K562 (cell line): ENCODE results near the gene PLEKHN1. TPM values are rescaled to one million over a fixed set of nuclear protein-coding genes. Genes with fewer than 3 reads are reported as not detected.

Experiments used
- HNRNPK ChIP-seq: fragments of 200-400 bp; formaldehyde crosslinking; IDR thresholded peaks from one replicate; pipeline ENCODE4 v1.6.1; 2018; ENCODE audit warnings: mild to moderate bottlenecking, low read depth, low read length; ENCODE audit not compliant: poor library complexity, severe bottlenecking
- HNRNPLL ChIP-seq: fragments of 200-400 bp; formaldehyde crosslinking; IDR thresholded peaks from 2 replicates; pipeline ENCODE4 v1.6.1; 2017; ENCODE audit warnings: low read length, low read depth, mild to moderate bottlenecking; ENCODE audit not compliant: poor library complexity, severe bottlenecking
- IFI16 ChIP-seq: fragments of 250-450 bp; sonication (Bioruptor Pico); IDR thresholded peaks from 2 replicates; pipeline ENCODE4 v2.1.2; 2022; ENCODE audit warnings: mild to moderate bottlenecking, inconsistent platforms
- SIN3A ChIP-seq, 2 experiments: fragments of 150-350 bp in 1 of 2; IDR thresholded peaks; 2 replicates each; pipeline ENCODE4 v1.6.1; 2011 to 2016; ENCODE audit warnings: borderline replicate concordance in 2 of 2, low read depth in 2 of 2, low read length in 2 of 2, mild to moderate bottlenecking in 2 of 2, moderate library complexity in 2 of 2; ENCODE audit not compliant: control insufficient read depth in 1 of 2
- ZBED1 ChIP-seq: IDR thresholded peaks from 2 replicates; pipeline ENCODE4 v1.6.1; 2014
- ZNF224 ChIP-seq: sonication (generic); formaldehyde crosslinking; IDR thresholded peaks from 2 replicates; pipeline ENCODE4 v1.8.0; 2022; ENCODE audit warnings: mild to moderate bottlenecking, missing genetic modification reagents
- polyA plus RNA-seq, 8 experiments: library from polyadenylated mRNA; depleted of rRNA in 4 of 8; stranded (reverse) in 5 of 8; unstranded in 3 of 8; fragments of >200 nt; fragmentation: Nextera tagmentation in 2 of 8; fragmentation: Illumina TruSeq in 1 of 8; extraction: Ambion mirVana in 2 of 8; extraction: Trizol in 1 of 8; gene quantifications; 2 replicates each; pipeline versions ENCODE4 v1.2.1 to v1.2.3, GENCODE V29; 2011 to 2014; ENCODE audit warnings: inconsistent platforms in 1 of 8, missing spikeins in 1 of 8
- total RNA-seq, 7 experiments: library from RNA; depleted of rRNA in 6 of 7; stranded (reverse); fragments of >200 nt in 6 of 7; fragmentation: Illumina TruSeq in 2 of 7; extraction: Trizol in 2 of 7; gene quantifications; 2 replicates each; pipeline versions ENCODE4 v1.2.1 to v1.2.3, GENCODE V29; 2011 to 2021; ENCODE audit warnings: low replicate concordance in 1 of 7
- TF ChIP-seq, protein P1 (sequence below), 2 experiments: IDR thresholded peaks; 2 replicates each; pipeline ENCODE4 v1.6.1; 2012; ENCODE audit warnings: improper control_type of control experiment in 2 of 2, low read depth in 2 of 2, low read length in 2 of 2, borderline replicate concordance in 1 of 2
- TF ChIP-seq, protein P2 (sequence below): fragments of 450-650 bp; IDR thresholded peaks from 2 replicates; pipeline ENCODE4 v1.6.1; 2017; ENCODE audit warnings: antibody characterized with exemption
- TF ChIP-seq, protein P3 (sequence below), 2 experiments: fragments of 450-650 bp in 1 of 2; IDR thresholded peaks; 2 replicates each; pipeline ENCODE4 v1.6.1; 2011 to 2017; ENCODE audit warnings: low read depth in 2 of 2, antibody characterized with exemption in 1 of 2, borderline replicate concordance in 1 of 2, low read length in 1 of 2, mild to moderate bottlenecking in 1 of 2, mixed read lengths in 1 of 2; ENCODE audit not compliant: control insufficient read depth in 1 of 2
- TF ChIP-seq, protein P4 (sequence below): IDR thresholded peaks from 3 replicates; pipeline ENCODE4 v1.6.1; 2011; ENCODE audit warnings: borderline replicate concordance, mild to moderate bottlenecking; ENCODE audit not compliant: insufficient read length, insufficient read depth
- TF ChIP-seq, protein P5 (sequence below): fragments of 250-450 bp; sonication (Bioruptor Pico); IDR thresholded peaks from 2 replicates; pipeline ENCODE4 v1.6.1; 2021; ENCODE audit warnings: mild to moderate bottlenecking
- TF ChIP-seq, protein P6 (sequence below): sonication (generic); formaldehyde crosslinking; IDR thresholded peaks from 2 replicates; pipeline ENCODE4 v1.8.1; 2023; ENCODE audit warnings: mild to moderate bottlenecking, missing genetic modification reagents

Gene PLEKHN1
- total and polyA plus RNA-seq, 9 of the 15 experiments (the other 6 are each of a cell fraction or from before 2014, with no cell fraction given) = 0.07 to 1.5 (median 0.13) TPM; not detected in 2

DNA sequence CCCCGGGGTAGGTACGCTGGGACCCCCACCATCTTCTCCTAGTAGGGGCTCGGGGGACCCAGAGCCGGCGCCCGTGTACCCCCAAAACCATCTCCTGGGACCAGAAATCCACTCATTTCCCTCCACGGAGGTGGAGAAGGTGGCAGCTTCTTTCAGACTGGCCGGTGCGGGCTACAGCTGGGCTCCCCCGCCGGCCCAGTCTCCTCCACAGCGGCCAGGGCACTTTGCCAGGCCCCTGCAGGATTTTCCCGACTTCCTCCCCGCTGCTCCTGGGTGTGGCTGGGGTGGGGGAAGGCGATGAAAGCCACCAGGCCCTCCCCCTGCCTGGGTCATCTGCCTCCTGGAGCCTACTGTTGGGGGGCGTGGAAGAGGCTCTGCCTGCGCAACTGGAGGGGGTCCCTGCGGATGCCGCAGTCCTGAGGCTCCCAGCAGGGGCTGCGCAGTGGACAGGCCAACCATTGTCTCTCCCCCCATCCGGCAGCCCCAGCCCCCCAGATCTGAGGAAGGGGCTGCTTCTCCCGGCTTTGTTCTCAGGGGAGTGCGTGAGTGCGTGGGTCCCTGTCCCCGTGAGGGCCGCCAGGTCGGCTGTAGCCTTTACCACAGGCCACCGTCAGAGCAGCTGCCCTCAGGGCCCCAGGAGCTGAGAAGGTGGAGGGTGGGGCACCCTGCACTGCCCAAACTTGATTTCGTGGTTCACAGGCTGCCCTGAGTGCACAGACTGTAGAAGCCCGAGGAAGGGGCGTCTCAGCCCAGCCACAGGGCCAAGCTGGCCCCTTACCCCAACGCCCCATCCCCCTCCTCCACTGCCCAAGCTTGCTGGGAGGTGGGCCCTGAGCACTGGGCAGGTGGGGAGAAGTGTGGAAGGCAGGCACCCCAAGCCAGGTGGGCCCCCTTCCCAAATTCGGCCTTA is 55.0 kb downstream of the PLEKHN1 start (continued):
- TF ChIP-seq, protein P1, sequence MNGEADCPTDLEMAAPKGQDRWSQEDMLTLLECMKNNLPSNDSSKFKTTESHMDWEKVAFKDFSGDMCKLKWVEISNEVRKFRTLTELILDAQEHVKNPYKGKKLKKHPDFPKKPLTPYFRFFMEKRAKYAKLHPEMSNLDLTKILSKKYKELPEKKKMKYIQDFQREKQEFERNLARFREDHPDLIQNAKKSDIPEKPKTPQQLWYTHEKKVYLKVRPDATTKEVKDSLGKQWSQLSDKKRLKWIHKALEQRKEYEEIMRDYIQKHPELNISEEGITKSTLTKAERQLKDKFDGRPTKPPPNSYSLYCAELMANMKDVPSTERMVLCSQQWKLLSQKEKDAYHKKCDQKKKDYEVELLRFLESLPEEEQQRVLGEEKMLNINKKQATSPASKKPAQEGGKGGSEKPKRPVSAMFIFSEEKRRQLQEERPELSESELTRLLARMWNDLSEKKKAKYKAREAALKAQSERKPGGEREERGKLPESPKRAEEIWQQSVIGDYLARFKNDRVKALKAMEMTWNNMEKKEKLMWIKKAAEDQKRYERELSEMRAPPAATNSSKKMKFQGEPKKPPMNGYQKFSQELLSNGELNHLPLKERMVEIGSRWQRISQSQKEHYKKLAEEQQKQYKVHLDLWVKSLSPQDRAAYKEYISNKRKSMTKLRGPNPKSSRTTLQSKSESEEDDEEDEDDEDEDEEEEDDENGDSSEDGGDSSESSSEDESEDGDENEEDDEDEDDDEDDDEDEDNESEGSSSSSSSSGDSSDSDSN (IDR thresholded peaks at IDR 0.05; ENCODE audit: borderline replicate concordance in 1 of 2, low read depth in 2 of 2, low read length in 2 of 2) = peak; percentile 49 to 60; a peak in 2 of 4 replicates
- TF ChIP-seq IFI16 (CRISPR knock-in tag) = no peak
- TF ChIP-seq, protein P2, sequence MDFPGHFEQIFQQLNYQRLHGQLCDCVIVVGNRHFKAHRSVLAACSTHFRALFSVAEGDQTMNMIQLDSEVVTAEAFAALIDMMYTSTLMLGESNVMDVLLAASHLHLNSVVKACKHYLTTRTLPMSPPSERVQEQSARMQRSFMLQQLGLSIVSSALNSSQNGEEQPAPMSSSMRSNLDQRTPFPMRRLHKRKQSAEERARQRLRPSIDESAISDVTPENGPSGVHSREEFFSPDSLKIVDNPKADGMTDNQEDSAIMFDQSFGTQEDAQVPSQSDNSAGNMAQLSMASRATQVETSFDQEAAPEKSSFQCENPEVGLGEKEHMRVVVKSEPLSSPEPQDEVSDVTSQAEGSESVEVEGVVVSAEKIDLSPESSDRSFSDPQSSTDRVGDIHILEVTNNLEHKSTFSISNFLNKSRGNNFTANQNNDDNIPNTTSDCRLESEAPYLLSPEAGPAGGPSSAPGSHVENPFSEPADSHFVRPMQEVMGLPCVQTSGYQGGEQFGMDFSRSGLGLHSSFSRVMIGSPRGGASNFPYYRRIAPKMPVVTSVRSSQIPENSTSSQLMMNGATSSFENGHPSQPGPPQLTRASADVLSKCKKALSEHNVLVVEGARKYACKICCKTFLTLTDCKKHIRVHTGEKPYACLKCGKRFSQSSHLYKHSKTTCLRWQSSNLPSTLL = no peak
- TF ChIP-seq HNRNPK = no peak
- TF ChIP-seq, protein P3, sequence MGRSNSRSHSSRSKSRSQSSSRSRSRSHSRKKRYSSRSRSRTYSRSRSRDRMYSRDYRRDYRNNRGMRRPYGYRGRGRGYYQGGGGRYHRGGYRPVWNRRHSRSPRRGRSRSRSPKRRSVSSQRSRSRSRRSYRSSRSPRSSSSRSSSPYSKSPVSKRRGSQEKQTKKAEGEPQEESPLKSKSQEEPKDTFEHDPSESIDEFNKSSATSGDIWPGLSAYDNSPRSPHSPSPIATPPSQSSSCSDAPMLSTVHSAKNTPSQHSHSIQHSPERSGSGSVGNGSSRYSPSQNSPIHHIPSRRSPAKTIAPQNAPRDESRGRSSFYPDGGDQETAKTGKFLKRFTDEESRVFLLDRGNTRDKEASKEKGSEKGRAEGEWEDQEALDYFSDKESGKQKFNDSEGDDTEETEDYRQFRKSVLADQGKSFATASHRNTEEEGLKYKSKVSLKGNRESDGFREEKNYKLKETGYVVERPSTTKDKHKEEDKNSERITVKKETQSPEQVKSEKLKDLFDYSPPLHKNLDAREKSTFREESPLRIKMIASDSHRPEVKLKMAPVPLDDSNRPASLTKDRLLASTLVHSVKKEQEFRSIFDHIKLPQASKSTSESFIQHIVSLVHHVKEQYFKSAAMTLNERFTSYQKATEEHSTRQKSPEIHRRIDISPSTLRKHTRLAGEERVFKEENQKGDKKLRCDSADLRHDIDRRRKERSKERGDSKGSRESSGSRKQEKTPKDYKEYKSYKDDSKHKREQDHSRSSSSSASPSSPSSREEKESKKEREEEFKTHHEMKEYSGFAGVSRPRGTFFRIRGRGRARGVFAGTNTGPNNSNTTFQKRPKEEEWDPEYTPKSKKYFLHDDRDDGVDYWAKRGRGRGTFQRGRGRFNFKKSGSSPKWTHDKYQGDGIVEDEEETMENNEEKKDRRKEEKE (IDR thresholded peaks at IDR 0.05; ENCODE audit: borderline replicate concordance in 1 of 2, control insufficient read depth in 1 of 2, low read depth in 2 of 2, low read length in 1 of 2) = no peak
- no peak for TF ChIP-seq ZBED1
- TF ChIP-seq, protein P4, sequence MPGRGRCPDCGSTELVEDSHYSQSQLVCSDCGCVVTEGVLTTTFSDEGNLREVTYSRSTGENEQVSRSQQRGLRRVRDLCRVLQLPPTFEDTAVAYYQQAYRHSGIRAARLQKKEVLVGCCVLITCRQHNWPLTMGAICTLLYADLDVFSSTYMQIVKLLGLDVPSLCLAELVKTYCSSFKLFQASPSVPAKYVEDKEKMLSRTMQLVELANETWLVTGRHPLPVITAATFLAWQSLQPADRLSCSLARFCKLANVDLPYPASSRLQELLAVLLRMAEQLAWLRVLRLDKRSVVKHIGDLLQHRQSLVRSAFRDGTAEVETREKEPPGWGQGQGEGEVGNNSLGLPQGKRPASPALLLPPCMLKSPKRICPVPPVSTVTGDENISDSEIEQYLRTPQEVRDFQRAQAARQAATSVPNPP = no peak
- TF ChIP-seq, protein P5, sequence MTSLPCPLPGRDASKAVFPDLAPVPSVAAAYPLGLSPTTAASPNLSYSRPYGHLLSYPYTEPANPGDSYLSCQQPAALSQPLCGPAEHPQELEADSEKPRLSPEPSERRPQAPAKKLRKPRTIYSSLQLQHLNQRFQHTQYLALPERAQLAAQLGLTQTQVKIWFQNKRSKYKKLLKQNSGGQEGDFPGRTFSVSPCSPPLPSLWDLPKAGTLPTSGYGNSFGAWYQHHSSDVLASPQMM (CRISPR knock-in tag) = no peak
- TF ChIP-seq SIN3A (IDR thresholded peaks at IDR 0.05; ENCODE audit: borderline replicate concordance in 2 of 2, control insufficient read depth in 1 of 2, low read depth in 2 of 2, low read length in 2 of 2) = peak in 1 of 2 experiments; percentile 36; a peak in 1 of 4 replicates
- TF ChIP-seq ZNF224 (CRISPR knock-in tag) = no peak
- TF ChIP-seq, protein P6, sequence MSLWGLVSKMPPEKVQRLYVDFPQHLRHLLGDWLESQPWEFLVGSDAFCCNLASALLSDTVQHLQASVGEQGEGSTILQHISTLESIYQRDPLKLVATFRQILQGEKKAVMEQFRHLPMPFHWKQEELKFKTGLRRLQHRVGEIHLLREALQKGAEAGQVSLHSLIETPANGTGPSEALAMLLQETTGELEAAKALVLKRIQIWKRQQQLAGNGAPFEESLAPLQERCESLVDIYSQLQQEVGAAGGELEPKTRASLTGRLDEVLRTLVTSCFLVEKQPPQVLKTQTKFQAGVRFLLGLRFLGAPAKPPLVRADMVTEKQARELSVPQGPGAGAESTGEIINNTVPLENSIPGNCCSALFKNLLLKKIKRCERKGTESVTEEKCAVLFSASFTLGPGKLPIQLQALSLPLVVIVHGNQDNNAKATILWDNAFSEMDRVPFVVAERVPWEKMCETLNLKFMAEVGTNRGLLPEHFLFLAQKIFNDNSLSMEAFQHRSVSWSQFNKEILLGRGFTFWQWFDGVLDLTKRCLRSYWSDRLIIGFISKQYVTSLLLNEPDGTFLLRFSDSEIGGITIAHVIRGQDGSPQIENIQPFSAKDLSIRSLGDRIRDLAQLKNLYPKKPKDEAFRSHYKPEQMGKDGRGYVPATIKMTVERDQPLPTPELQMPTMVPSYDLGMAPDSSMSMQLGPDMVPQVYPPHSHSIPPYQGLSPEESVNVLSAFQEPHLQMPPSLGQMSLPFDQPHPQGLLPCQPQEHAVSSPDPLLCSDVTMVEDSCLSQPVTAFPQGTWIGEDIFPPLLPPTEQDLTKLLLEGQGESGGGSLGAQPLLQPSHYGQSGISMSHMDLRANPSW (CRISPR knock-in tag) = 0 out of 2 replicates have a peak, but pooled peaks have one; percentile 38
- peak; percentile 50 for TF ChIP-seq HNRNPLL
